HepG2 (cell line): ENCODE data around the gene MYL6B. TPM values are rescaled to one million over a fixed set of nuclear protein-coding genes. Genes with fewer than 3 reads are reported as not detected.

Source experiments
- EEA1 ChIP-seq: sonication (generic); formaldehyde crosslinking; IDR thresholded peaks from 2 replicates; pipeline ENCODE4 v1.5.1; 2020; ENCODE audit warnings: mild to moderate bottlenecking, missing genetic modification reagents, borderline replicate concordance
- JUND ChIP-seq: sonication (generic); formaldehyde crosslinking; IDR thresholded peaks from 2 replicates; pipeline ENCODE4 v1.8.0; 2022; ENCODE audit warnings: mild to moderate bottlenecking, missing genetic modification reagents
- KMT2A ChIP-seq: sonication (generic); formaldehyde crosslinking; IDR thresholded peaks from 2 replicates; pipeline ENCODE4 v1.4.0; 2020; ENCODE audit warnings: missing genetic modification reagents
- MAFK ChIP-seq, 2 experiments: IDR thresholded peaks in 1 of 2; conservative IDR thresholded peaks in 1 of 2; 2 replicates each; pipeline ENCODE4 v1.6.1; 2011; ENCODE audit warnings: improper control_type of control experiment in 2 of 2, low read length in 2 of 2
- NAIF1 ChIP-seq: sonication (generic); formaldehyde crosslinking; IDR thresholded peaks from 2 replicates; pipeline ENCODE4 v1.5.0; 2020; ENCODE audit warnings: mild to moderate bottlenecking, missing genetic modification reagents, borderline replicate concordance
- NPAS2 ChIP-seq: sonication (generic); formaldehyde crosslinking; IDR thresholded peaks from 2 replicates; pipeline ENCODE4 v1.8.0; 2022; ENCODE audit warnings: mild to moderate bottlenecking, missing genetic modification reagents, borderline replicate concordance
- NR3C1 ChIP-seq: sonication (generic); formaldehyde crosslinking; IDR thresholded peaks from 2 replicates; pipeline ENCODE4 v1.4.0; 2020; ENCODE audit warnings: missing genetic modification reagents
- ONECUT2 ChIP-seq: sonication (generic); formaldehyde crosslinking; IDR thresholded peaks from 2 replicates; pipeline ENCODE4 v1.4.0; 2020; ENCODE audit warnings: missing genetic modification reagents
- PAWR ChIP-seq: sonication (generic); formaldehyde crosslinking; IDR thresholded peaks from 2 replicates; pipeline ENCODE4 v1.4.0; 2020; ENCODE audit warnings: missing genetic modification reagents, mild to moderate bottlenecking, borderline replicate concordance
- PHF8 ChIP-seq: sonication (generic); formaldehyde crosslinking; IDR thresholded peaks from 2 replicates; pipeline ENCODE4 v1.5.0; 2020; ENCODE audit warnings: missing genetic modification reagents
- POLR2G ChIP-seq: fragments of 200-400 bp; formaldehyde crosslinking; IDR thresholded peaks from 2 replicates; pipeline ENCODE4 v1.6.1; 2018; ENCODE audit warnings: mild to moderate bottlenecking, low read depth, low read length, moderate library complexity
- TCF7L2 ChIP-seq: IDR thresholded peaks from 2 replicates; pipeline ENCODE4 v1.6.1; 2011; ENCODE audit warnings: mild to moderate bottlenecking, low read depth, low read length, moderate library complexity
- YY1 ChIP-seq: IDR thresholded peaks from 2 replicates; pipeline ENCODE4 v1.6.1; 2011; ENCODE audit warnings: low read length, low read depth, moderate library complexity, mild to moderate bottlenecking; ENCODE audit not compliant: insufficient read depth, insufficient replicate concordance
- ZFYVE20 ChIP-seq: sonication (generic); formaldehyde crosslinking; IDR thresholded peaks from 2 replicates; pipeline ENCODE4 v1.8.0; 2023; ENCODE audit warnings: low read depth, mild to moderate bottlenecking, moderate library complexity, missing genetic modification reagents, borderline replicate concordance
- ZIK1 ChIP-seq: sonication (generic); formaldehyde crosslinking; IDR thresholded peaks from 2 replicates; pipeline ENCODE4 v1.5.0; 2020; ENCODE audit warnings: mild to moderate bottlenecking, low read depth, missing genetic modification reagents, borderline replicate concordance
- ZNF136 ChIP-seq: sonication (generic); formaldehyde crosslinking; IDR thresholded peaks from 2 replicates; pipeline ENCODE4 v1.8.1; 2022; ENCODE audit warnings: low read depth, mild to moderate bottlenecking, moderate library complexity, missing genetic modification reagents
- ZNF138 ChIP-seq: sonication (generic); formaldehyde crosslinking; IDR thresholded peaks from 2 replicates; pipeline ENCODE4 v1.5.0; 2020; ENCODE audit warnings: mild to moderate bottlenecking, low read depth, missing genetic modification reagents
- ZNF160 ChIP-seq: sonication (generic); formaldehyde crosslinking; IDR thresholded peaks from 2 replicates; pipeline ENCODE4 v1.8.0; 2022; ENCODE audit warnings: mild to moderate bottlenecking, inconsistent platforms, missing genetic modification reagents
- ZNF383 ChIP-seq: sonication (generic); formaldehyde crosslinking; IDR thresholded peaks from 2 replicates; pipeline ENCODE4 v1.4.0; 2020; ENCODE audit warnings: missing genetic modification reagents, mild to moderate bottlenecking, borderline replicate concordance
- ZNF816 ChIP-seq: sonication (generic); formaldehyde crosslinking; IDR thresholded peaks from 2 replicates; pipeline ENCODE4 v1.8.0; 2022; ENCODE audit warnings: missing genetic modification reagents, mild to moderate bottlenecking, borderline replicate concordance
- ZSCAN12 ChIP-seq: sonication (generic); formaldehyde crosslinking; IDR thresholded peaks from 2 replicates; pipeline ENCODE4 v1.9.0; 2021; ENCODE audit warnings: mild to moderate bottlenecking, missing genetic modification reagents
- polyA plus RNA-seq, 8 experiments: library from polyadenylated mRNA; depleted of rRNA in 3 of 8; stranded (reverse) in 7 of 8; unstranded in 1 of 8; fragments of >200 nt; fragmentation: Illumina TruSeq in 4 of 8; extraction: Trizol in 4 of 8; gene quantifications; 2 replicates each; pipeline versions ENCODE4 v1.2.1 to v1.2.3, GENCODE V29; 2011 to 2016; ENCODE audit warnings: low read depth in 4 of 8, missing spikeins in 1 of 8, mixed read lengths in 1 of 8; ENCODE audit not compliant: insufficient read depth in 1 of 8
- total RNA-seq, 5 experiments: library from RNA; depleted of rRNA; stranded (reverse); fragments of >200 nt; fragmentation: Illumina TruSeq; extraction: Trizol; gene quantifications; 2 replicates each; pipeline ENCODE4 v1.2.3, GENCODE V29; 2016; ENCODE audit warnings: low read depth in 1 of 5
- TF ChIP-seq, protein P1 (sequence below): sonication (generic); formaldehyde crosslinking; IDR thresholded peaks from 2 replicates; pipeline ENCODE4 v1.4.0; 2020; ENCODE audit warnings: missing genetic modification reagents
- TF ChIP-seq, protein P2 (sequence below): sonication (generic); formaldehyde crosslinking; IDR thresholded peaks from 2 replicates; pipeline ENCODE4 v1.5.0; 2020; ENCODE audit warnings: missing genetic modification reagents, mild to moderate bottlenecking, borderline replicate concordance
- TF ChIP-seq, protein P3 (sequence below): sonication (generic); formaldehyde crosslinking; IDR thresholded peaks from 2 replicates; pipeline ENCODE4 v1.4.0; 2020; ENCODE audit warnings: missing genetic modification reagents, borderline replicate concordance
- TF ChIP-seq, protein P4 (sequence below): sonication (generic); formaldehyde crosslinking; IDR thresholded peaks from 2 replicates; pipeline ENCODE4 v1.4.0; 2020; ENCODE audit warnings: missing genetic modification reagents
- TF ChIP-seq, protein P5 (sequence below): sonication (generic); formaldehyde crosslinking; conservative IDR thresholded peaks from 2 replicates; pipeline ENCODE4 v1.8.0; 2022; ENCODE audit warnings: missing genetic modification reagents

MYL6B gene
- total and polyA plus RNA-seq, 2 of the 13 experiments (the other 11 are each of a cell fraction or from before 2014, with no cell fraction given): 75.7 to 88.7 TPM

DNA sequence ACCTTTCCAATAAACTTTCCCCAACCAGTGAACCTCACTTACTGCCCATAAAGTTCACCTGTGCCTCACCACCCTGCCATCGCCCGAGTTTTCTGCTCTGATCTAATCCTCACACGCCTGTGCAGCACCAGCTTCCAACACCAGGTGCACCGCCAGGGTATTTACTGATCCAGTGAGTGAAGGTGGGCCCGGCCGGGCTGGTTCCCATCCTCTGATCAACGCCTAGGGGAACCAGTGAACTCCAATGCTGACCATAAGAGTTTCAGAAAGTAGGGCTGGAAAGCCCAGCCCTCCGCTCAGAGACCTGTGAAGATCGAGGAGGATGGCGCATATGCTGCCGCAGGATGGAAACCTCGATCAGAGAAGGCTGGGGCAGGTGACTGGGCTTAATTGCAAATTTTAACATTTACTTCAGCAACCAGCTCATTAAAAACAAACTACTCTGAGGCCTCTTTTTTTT lies 685 bp upstream of the MYL6B start (continued):
- peak; percentile 11; the same call in 1 of the 2 replicates for TF ChIP-seq PHF8 (CRISPR knock-in tag)
- no peak for TF ChIP-seq TCF7L2
- no peak for TF ChIP-seq NPAS2 (CRISPR knock-in tag)
- TF ChIP-seq ZFYVE20 (CRISPR knock-in tag): no peak
- TF ChIP-seq POLR2G: peak; percentile 54
- no peak for TF ChIP-seq ZNF816 (CRISPR knock-in tag)
- TF ChIP-seq ZNF160 (CRISPR knock-in tag): peak; percentile 3; the same call in 1 of the 2 replicates
- 0 out of 2 replicates have a peak, but pooled peaks have one; percentile 33 for TF ChIP-seq ZIK1 (CRISPR knock-in tag)
- TF ChIP-seq, protein P1, sequence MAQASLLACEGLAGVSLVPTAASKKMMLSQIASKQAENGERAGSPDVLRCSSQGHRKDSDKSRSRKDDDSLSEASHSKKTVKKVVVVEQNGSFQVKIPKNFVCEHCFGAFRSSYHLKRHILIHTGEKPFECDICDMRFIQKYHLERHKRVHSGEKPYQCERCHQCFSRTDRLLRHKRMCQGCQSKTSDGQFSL (CRISPR knock-in tag): no peak
- TF ChIP-seq, protein P2, sequence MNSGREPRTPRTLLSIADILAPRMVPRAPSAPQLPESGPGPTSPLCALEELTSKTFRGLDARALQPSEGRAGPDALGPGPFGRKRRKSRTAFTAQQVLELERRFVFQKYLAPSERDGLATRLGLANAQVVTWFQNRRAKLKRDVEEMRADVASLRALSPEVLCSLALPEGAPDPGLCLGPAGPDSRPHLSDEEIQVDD (CRISPR knock-in tag): no peak
- TF ChIP-seq ZNF136 (CRISPR knock-in tag): 0 out of 2 replicates have a peak, but pooled peaks have one; percentile 8
- TF ChIP-seq, protein P3, sequence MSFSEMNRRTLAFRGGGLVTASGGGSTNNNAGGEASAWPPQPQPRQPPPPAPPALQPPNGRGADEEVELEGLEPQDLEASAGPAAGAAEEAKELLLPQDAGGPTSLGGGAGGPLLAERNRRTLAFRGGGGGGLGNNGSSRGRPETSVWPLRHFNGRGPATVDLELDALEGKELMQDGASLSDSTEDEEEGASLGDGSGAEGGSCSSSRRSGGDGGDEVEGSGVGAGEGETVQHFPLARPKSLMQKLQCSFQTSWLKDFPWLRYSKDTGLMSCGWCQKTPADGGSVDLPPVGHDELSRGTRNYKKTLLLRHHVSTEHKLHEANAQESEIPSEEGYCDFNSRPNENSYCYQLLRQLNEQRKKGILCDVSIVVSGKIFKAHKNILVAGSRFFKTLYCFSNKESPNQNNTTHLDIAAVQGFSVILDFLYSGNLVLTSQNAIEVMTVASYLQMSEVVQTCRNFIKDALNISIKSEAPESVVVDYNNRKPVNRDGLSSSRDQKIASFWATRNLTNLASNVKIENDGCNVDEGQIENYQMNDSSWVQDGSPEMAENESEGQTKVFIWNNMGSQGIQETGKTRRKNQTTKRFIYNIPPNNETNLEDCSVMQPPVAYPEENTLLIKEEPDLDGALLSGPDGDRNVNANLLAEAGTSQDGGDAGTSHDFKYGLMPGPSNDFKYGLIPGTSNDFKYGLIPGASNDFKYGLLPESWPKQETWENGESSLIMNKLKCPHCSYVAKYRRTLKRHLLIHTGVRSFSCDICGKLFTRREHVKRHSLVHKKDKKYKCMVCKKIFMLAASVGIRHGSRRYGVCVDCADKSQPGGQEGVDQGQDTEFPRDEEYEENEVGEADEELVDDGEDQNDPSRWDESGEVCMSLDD (CRISPR knock-in tag): peak; percentile 39; the same call in 1 of the 2 replicates
- no peak for TF ChIP-seq KMT2A (CRISPR knock-in tag)
- 0 out of 2 replicates have a peak, but pooled peaks have one; percentile 42 for TF ChIP-seq ZSCAN12
- no peak for TF ChIP-seq MAFK (conservative IDR thresholded peaks at IDR 0.05 in 1 of 2, IDR thresholded peaks at IDR 0.05 in 1 of 2; ENCODE audit: low read length in 2 of 2)
- TF ChIP-seq, protein P4, sequence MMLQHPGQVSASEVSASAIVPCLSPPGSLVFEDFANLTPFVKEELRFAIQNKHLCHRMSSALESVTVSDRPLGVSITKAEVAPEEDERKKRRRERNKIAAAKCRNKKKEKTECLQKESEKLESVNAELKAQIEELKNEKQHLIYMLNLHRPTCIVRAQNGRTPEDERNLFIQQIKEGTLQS (CRISPR knock-in tag): no peak
- TF ChIP-seq NR3C1 (CRISPR knock-in tag): no peak
- TF ChIP-seq ZNF138 (CRISPR knock-in tag): no peak
- TF ChIP-seq PAWR (CRISPR knock-in tag): no peak
- no peak for TF ChIP-seq NAIF1 (CRISPR knock-in tag)
- no peak for TF ChIP-seq EEA1 (CRISPR knock-in tag)
- TF ChIP-seq JUND (CRISPR knock-in tag): no peak
- peak; percentile 31 for TF ChIP-seq YY1
- no peak for TF ChIP-seq ONECUT2 (CRISPR knock-in tag)
- TF ChIP-seq ZNF383 (CRISPR knock-in tag): no peak
- TF ChIP-seq, protein P5, sequence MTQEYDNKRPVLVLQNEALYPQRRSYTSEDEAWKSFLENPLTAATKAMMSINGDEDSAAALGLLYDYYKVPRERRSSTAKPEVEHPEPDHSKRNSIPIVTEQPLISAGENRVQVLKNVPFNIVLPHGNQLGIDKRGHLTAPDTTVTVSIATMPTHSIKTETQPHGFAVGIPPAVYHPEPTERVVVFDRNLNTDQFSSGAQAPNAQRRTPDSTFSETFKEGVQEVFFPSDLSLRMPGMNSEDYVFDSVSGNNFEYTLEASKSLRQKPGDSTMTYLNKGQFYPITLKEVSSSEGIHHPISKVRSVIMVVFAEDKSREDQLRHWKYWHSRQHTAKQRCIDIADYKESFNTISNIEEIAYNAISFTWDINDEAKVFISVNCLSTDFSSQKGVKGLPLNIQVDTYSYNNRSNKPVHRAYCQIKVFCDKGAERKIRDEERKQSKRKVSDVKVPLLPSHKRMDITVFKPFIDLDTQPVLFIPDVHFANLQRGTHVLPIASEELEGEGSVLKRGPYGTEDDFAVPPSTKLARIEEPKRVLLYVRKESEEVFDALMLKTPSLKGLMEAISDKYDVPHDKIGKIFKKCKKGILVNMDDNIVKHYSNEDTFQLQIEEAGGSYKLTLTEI (CRISPR knock-in tag): no peak
